MCF 10A (cell line): Measurements from ENCODE around the gene ACER3. TPM values are rescaled to one million over a fixed set of nuclear protein-coding genes. Genes with fewer than 3 reads are reported as not detected.

ENCODE experiments used
- BruUV-seq: library from RNA; stranded (reverse); fragments of 400-500 nt; replicated peaks from 2 replicates; lab custom pipeline; 2021; lab: Mats Ljungman, UMichigan
- CTCF ChIA-PET: fragments of 300-600 bp; sonication (Branson Sonifier 250); formaldehyde crosslinking; extraction: SDS; loops from one replicate; lab custom pipeline; 2021; ENCODE audit warnings: antibody characterized with exemption, inconsistent platforms; lab: Yijun Ruan, JAX
- POLR2A ChIA-PET: fragments of 300-600, 350-650 bp; sonication (Branson Sonifier 250); formaldehyde crosslinking; extraction: SDS; loops from one replicate; lab custom pipeline; 2020; ENCODE audit warnings: antibody characterized with exemption, inconsistent platforms; lab: Yijun Ruan, JAX
- DNase-seq: peaks from one replicate; pipeline ENCODE4 v3.0.0-alpha.2; 2018; ENCODE audit not compliant: unreplicated experiment
- H3K27ac Mint-ChIP-seq: one replicate; pipeline ENCODE4 v1.8.0; 2022; ENCODE audit warnings: mild to moderate bottlenecking, low read depth, mixed read lengths; ENCODE audit not compliant: unreplicated experiment
- H3K27me3 Mint-ChIP-seq: one replicate; pipeline ENCODE4 v1.8.0; 2022; ENCODE audit warnings: mixed read lengths; ENCODE audit not compliant: insufficient read depth, unreplicated experiment
- H3K36me3 Mint-ChIP-seq: one replicate; pipeline ENCODE4 v1.8.0; 2022; ENCODE audit warnings: mild to moderate bottlenecking, moderate library complexity, mixed read lengths; ENCODE audit not compliant: insufficient read depth, unreplicated experiment
- H3K4me1 Mint-ChIP-seq: one replicate; pipeline ENCODE4 v1.8.0; 2022; ENCODE audit warnings: mixed read lengths; ENCODE audit not compliant: insufficient read depth, unreplicated experiment
- H3K4me3 Mint-ChIP-seq: one replicate; pipeline ENCODE4 v1.8.0; 2022; ENCODE audit warnings: mild to moderate bottlenecking, moderate library complexity, mixed read lengths; ENCODE audit not compliant: unreplicated experiment
- H3K9me3 Mint-ChIP-seq: one replicate; pipeline ENCODE4 v1.8.0; 2022; ENCODE audit warnings: mixed read lengths; ENCODE audit not compliant: unreplicated experiment
- CTCF ChIP-seq: fragments of 200-600 bp; IDR thresholded peaks from one replicate; pipeline ENCODE4 v1.8.0; 2022; ENCODE audit warnings: antibody characterized with exemption, mild to moderate bottlenecking; ENCODE audit not compliant: unreplicated experiment
- intact Hi-C: fragments of 100-400 bp; cut with micrococcal nuclease; formaldehyde crosslinking; loops from 2 replicates; pipeline ENCODE4 v1.14.1; 2022
- total RNA-seq: library from RNA; stranded (reverse); gene quantifications from 2 replicates; pipeline ENCODE4 v1.2.3, GENCODE V29; 2022

Gene ACER3
- total RNA-seq, 1 experiment from 2014 or later = 12.7 TPM

GRCh38 chr11:76995081-76995576, 134.4 kb downstream of the ACER3 start:
- no TSS peak for BruUV-seq
- Mint-ChIP-seq H3K4me3 (no peak overlapping the region), H3K9me3 (no peaks in the 10 kb centered on the region), H3K36me3 (no peaks in the 10 kb centered on the region), H3K4me1 (no peaks in the 10 kb centered on the region), H3K27me3 (no peaks in the 10 kb centered on the region), H3K27ac (no peak overlapping the region)
- CTCF ChIA-PET = no interaction called here
- intact Hi-C loops = no loop called here
- TF ChIP-seq CTCF = no peak
- no peak for DNase-seq
- POLR2A ChIA-PET = interaction anchor here (0.6 kb wide), 1 partner anchor 9 kb away, joined by 4 read pairs; no protein-coding TSS in a partner anchor

GRCh38 chr11:76997512-76997911, 136.8 kb downstream of the ACER3 start:
- H3K4me1 Mint-ChIP-seq = no peaks in the 10 kb centered on the region
- no peaks in the 10 kb centered on the region for H3K27me3 Mint-ChIP-seq
- ChIA-PET CTCF (interaction anchor here (0.6 to 1.2 kb wide), 3 partner anchors 10 to 78 kb away, joined by 3 read pairs; no protein-coding TSS in a partner anchor), POLR2A (no interaction called here)
- H3K9me3 Mint-ChIP-seq = no peaks in the 10 kb centered on the region
- no peak for TF ChIP-seq CTCF
- intact Hi-C loops = no loop called here
- BruUV-seq = no TSS peak
- no peak overlapping the region for H3K27ac Mint-ChIP-seq
- H3K4me3 Mint-ChIP-seq = no peak overlapping the region
- no peaks in the 10 kb centered on the region for H3K36me3 Mint-ChIP-seq
- no peak for DNase-seq

GRCh38 chr11:76999597-76999996, 138.9 kb downstream of the ACER3 start:
- TF ChIP-seq CTCF = no peak
- no peak overlapping the region for H3K27ac Mint-ChIP-seq
- POLR2A ChIA-PET = no interaction called here
- CTCF ChIA-PET = interaction anchor here (0.5 kb wide), 1 partner anchor 37 kb away, joined by 3 read pairs; no protein-coding TSS in a partner anchor
- no peaks in the 10 kb centered on the region for H3K4me1 Mint-ChIP-seq
- no peaks in the 10 kb centered on the region for H3K9me3 Mint-ChIP-seq
- no TSS peak for BruUV-seq
- DNase-seq = no peak
- no peak overlapping the region for H3K4me3 Mint-ChIP-seq
- intact Hi-C loops = no loop called here
- no peaks in the 10 kb centered on the region for H3K36me3 Mint-ChIP-seq
- H3K27me3 Mint-ChIP-seq = no peaks in the 10 kb centered on the region

GRCh38 chr11:77001613-77002012, 140.9 kb downstream of the ACER3 start:
- no peaks in the 10 kb centered on the region for H3K27me3 Mint-ChIP-seq
- ChIA-PET POLR2A (no interaction called here), CTCF (no interaction called here)
- H3K36me3 Mint-ChIP-seq = no peaks in the 10 kb centered on the region
- intact Hi-C loops = no loop called here
- no peak overlapping the region for H3K4me3 Mint-ChIP-seq
- no peaks in the 10 kb centered on the region for H3K9me3 Mint-ChIP-seq
- no peaks in the 10 kb centered on the region for H3K4me1 Mint-ChIP-seq
- no peak for TF ChIP-seq CTCF
- no peak for DNase-seq
- no peak overlapping the region for H3K27ac Mint-ChIP-seq
- no TSS peak for BruUV-seq
